NOMO-1 treated with dmso at 0.1 percent for 144 hours (cell line): ENCODE measurements around the gene SEMA4G.

Experiments
- DNase-seq: peaks from one replicate; lab custom pipeline; 2025; ENCODE audit not compliant: unreplicated experiment; lab: John Stamatoyannopoulos, UW

SEMA4G gene

GRCh38 chr10:100969187-100970075, at the start of gene SEMA4G:
TSS of gene SEMA4G (plus strand) at chr10:100969504. CDS start at chr10:100972913, 3,409 bp downstream.
- no peak for DNase-seq

- no peak for DNase-seq
Observed at GRCh38 chr10:100923580-100923979, 45.7 kb upstream of the SEMA4G start.

- no peak for DNase-seq
Observed at GRCh38 chr10:100927266-100927665, 42.0 kb upstream of the SEMA4G start.

- DNase-seq, result no peak
Observed at GRCh38 chr10:100928039-100928438, 41.3 kb upstream of the SEMA4G start.

GRCh38 chr10:100930368-100930767, 38.9 kb upstream of the SEMA4G start:
- DNase-seq, result no peak

- DNase-seq, result no peak
Observed at GRCh38 chr10:100934084-100934659, 35.1 kb upstream of the SEMA4G start.

GRCh38 chr10:100939763-100940344, 29.4 kb upstream of the SEMA4G start:
- no peak for DNase-seq

- DNase-seq, result no peak
Observed at GRCh38 chr10:100942229-100942628, 27.1 kb upstream of the SEMA4G start.

- no peak for DNase-seq
Observed at GRCh38 chr10:100943508-100943907, 25.8 kb upstream of the SEMA4G start.

GRCh38 chr10:100945754-100946153, 23.6 kb upstream of the SEMA4G start:
- no peak for DNase-seq

- DNase-seq, result no peak
Observed at GRCh38 chr10:100948916-100949315, 20.4 kb upstream of the SEMA4G start.

- no peak for DNase-seq
Observed at GRCh38 chr10:100960251-100960650, 9.1 kb upstream of the SEMA4G start.

GRCh38 chr10:100962351-100963080, 6.8 kb upstream of the SEMA4G start:
- no peak for DNase-seq

- DNase-seq, result no peak
Observed at GRCh38 chr10:100963826-100964225, 5.5 kb upstream of the SEMA4G start.

GRCh38 chr10:100965820-100966219, 3.5 kb upstream of the SEMA4G start:
- DNase-seq, result no peak

- DNase-seq, result no peak
Observed at GRCh38 chr10:100966887-100967286, 2.4 kb upstream of the SEMA4G start.

GRCh38 chr10:100967332-100967731, 2.0 kb upstream of the SEMA4G start:
- DNase-seq, result no peak

GRCh38 chr10:100968062-100968736, 1.1 kb upstream of the SEMA4G start:
- no peak for DNase-seq

GRCh38 chr10:100968863-100969186, 479 bp upstream of the SEMA4G start:
- no peak for DNase-seq

GRCh38 chr10:100970076-100970913, 991 bp downstream of the SEMA4G start:
- no peak for DNase-seq
